AG09309 (cell line): Measurements from ENCODE around the gene TRIM50.
"Not testable (repeated sequence)": the region's sequence is repeated elsewhere in the genome, so short reads cannot be mapped to it uniquely, and the experiment has no call there.

Experiments used
- DNase-seq: peaks from one replicate; pipeline ENCODE4 v3.0.0-alpha.2; 2010; ENCODE audit warnings: low read depth
- H3K4me3 ChIP-seq: 2 replicates; pipeline ENCODE4 v1.5.1; 2011; ENCODE audit warnings: mild to moderate bottlenecking, low read depth, low read length, moderate library complexity; ENCODE audit not compliant: control insufficient read depth
- TF ChIP-seq, protein P1 (sequence below): IDR thresholded peaks from 2 replicates; pipeline ENCODE4 v1.5.1; 2011; ENCODE audit warnings: mild to moderate bottlenecking, low read depth, low read length, inconsistent platforms; ENCODE audit not compliant: insufficient read depth, control insufficient read depth; ENCODE audit errors: missing control alignments

TRIM50 gene

DNA sequence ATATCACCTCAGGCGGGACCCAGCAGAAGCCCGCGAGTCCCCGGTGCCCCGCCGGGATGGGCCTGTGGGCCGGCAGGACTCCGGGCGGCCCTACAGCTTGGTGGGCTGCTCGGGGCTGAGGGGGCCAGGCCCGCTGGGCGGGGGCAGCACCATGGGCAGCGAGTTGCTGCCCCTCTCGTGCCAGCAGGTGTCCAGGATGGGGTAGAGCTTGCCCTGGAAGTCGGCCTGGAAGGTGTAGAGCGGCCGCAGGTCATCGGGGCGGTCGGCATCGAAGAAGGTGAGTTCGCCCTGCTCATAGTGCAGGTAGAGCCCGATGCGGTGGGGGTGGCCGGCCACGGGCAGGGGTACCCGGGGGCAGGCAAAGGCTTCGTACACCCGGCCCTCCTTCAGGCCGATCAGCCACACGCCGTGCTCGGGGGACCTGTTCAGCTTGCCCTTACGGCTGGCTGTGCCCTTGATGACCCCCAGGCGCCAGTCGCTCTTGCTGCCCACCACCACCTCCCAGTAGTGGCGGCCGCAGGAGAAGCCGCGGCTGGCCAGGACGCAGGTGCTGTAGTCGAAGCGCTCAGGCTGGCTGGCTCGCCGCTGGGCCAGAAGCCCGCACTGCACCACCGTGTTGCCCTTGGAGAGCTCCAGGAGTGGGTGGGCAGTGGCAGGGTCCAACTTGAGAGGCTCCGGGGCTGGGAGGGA, 14.9 kb downstream of the TRIM50 start:
- TF ChIP-seq, protein P1, sequence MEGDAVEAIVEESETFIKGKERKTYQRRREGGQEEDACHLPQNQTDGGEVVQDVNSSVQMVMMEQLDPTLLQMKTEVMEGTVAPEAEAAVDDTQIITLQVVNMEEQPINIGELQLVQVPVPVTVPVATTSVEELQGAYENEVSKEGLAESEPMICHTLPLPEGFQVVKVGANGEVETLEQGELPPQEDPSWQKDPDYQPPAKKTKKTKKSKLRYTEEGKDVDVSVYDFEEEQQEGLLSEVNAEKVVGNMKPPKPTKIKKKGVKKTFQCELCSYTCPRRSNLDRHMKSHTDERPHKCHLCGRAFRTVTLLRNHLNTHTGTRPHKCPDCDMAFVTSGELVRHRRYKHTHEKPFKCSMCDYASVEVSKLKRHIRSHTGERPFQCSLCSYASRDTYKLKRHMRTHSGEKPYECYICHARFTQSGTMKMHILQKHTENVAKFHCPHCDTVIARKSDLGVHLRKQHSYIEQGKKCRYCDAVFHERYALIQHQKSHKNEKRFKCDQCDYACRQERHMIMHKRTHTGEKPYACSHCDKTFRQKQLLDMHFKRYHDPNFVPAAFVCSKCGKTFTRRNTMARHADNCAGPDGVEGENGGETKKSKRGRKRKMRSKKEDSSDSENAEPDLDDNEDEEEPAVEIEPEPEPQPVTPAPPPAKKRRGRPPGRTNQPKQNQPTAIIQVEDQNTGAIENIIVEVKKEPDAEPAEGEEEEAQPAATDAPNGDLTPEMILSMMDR: no peak
- no peak overlapping the region for H3K4me3 ChIP-seq
- no peak for DNase-seq

DNA sequence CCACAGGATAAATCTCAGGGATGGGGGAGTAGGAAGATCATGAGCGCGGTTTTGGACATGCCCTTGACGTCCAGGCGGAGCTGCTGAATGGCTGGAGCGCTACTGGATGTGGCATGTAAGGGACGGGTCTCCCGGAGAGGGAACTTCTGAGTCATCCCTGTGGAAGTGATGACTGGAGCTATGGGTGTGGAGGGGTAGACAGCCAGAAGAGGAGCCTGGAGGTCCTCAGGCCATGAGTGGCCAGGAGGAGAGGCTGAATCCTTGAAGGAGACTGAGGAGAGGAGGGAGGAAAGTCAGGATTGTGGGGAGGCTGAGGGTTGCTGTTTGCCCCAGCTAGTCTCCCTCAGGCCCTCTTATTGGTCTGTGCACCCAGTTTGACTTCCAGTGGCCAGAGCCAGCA, 16.5 kb downstream of the TRIM50 start:
- DNase-seq, H3K4me3 ChIP-seq: not testable (repeated sequence)

DNA sequence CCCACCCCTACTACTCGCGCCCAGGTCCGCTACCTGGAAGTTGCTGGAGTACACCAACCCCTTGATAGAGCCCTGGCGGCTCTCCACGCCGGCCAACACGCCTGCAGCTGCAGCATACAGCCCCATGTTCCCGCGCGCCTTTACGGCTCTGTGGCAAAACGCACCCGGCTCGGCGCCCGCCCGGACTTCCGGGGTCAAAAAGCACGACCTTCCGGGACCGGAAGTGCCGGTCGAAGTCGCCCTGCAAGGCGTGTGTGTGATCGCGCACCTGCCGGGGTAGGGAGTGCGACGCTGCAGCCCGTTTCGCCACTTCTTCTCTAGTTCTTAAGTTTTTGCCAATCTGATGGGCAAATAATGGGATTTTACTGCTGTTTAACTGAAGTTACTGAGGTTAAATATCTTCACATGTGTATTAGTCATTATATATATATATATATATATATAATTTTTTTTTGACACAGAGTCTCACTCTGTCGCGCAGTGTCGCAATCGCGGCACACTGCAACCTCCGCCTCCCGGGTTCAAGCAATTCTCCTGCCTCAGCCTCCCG, 19.1 kb downstream of the TRIM50 start, which contains the start of gene NSUN5:
Gene NSUN5 (minus strand): TSS at position 162 of the 550 bp plus-strand sequence. CDS start 36 bp downstream, at position 126.
- DNase-seq: no peak
- TF ChIP-seq, protein P1: no peak
- peak within 1 kb of the TSS; percentile 71 for H3K4me3 ChIP-seq

DNA sequence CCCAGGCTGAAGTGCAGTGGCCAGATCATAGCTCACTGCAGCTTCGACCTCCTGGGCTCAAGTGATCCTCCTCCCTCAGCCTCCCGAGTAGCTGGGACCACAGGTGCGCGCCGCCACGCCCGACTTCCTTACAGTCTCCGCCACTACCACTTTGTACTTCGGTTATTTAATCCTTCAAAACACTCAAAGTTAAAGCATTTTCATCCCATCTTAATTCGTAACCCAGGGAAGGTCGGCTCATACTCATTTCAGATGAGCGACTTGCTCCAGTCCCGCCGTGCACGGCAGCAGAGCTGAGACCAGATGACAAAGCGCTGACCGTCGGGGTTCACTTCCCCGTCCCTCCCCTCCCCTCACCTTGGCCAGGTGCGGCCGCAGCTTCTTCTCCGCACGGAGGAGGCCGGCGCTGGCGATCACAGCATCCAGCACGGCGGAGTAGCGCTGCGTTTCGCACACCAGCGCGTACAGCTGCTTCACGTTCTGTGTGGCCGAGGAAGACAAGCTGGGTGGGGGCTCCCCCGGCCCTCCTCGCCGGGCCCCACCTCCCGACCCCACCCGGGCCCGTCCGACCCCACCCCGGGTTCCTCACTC, 19.7 kb downstream of the TRIM50 start:
- TF ChIP-seq, protein P1: no peak
- H3K4me3 ChIP-seq: peak overlapping the region; percentile 71
- no peak for DNase-seq

DNA sequence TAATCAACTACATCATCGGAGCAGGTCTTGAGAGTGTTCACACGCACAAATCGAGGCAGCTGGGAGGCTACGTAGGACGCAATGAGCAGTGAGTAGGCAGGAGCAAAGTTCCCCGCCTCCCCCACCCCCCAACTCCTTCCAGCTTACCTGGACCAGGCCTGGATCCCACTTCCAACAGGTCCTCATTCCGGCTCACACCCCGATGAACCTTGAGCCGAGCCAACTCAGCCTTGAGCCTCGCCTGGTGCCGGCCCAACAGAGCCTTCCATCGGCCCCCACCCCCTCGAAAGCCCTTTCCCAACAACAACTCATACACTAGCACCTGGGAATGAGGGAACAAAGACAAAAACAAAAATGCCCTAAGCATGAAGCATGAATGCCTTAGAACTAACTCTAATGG, 20.4 kb downstream of the TRIM50 start:
- no peak overlapping the region; the same call in 1 of the 2 replicates for H3K4me3 ChIP-seq
- TF ChIP-seq, protein P1: no peak
- no peak for DNase-seq

DNA sequence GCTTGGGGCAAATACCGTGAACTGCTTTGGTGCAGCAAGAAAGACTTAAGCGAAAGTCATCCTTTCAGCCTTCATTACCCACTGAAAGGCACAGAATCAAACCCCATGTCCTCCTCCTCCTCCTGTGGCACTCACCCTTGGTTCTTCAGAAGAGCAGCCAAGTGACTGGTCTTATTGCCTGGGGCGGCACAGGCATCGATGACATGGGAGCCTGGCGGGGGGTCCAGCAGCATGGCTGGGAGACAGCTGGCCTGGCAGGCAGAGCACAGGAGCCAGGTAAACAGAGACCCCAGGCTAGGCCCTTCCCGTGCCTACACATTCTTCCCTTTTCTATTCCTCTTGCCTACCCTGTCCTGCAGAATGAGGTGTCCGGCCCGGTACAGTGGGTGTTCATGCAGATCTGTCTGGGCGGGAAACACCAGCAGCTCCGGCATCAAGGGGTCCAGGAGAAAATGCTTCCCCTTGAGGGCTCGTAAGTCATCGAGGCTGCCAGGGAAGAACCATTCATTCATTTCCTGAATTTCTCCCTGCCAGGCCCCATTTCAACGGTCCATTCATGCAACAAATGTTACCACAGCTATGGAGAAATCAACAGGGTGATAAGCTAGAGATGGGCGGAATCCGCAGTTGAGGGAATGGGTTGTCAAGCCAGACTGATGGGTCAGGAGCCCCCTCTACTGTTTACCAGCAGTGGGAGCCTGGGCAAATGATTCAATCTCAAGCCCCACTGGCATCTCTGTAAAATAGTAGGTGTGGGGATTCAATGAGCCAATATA, 23.1 kb downstream of the TRIM50 start:
- not testable (repeated sequence) for DNase-seq, H3K4me3 ChIP-seq

DNA sequence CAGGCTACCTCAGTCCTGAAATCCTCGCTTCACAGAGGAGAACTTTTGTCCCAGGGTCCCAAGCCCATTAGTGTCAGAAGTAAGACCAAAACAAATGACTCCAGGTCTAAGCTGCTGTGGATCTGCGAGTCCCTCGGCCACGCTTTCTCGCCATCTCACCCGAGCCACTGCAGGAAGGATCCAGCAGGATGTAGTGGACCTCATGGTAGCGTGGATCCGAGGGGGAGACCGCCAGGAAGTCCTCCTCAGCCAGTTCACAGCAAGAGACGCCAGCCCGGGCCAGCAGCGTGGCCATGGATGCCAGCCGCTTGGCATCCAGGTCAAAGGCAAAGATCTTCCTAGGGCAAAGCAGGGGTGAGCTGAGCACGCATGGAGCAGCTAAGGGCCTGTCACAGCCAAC, 23.8 kb downstream of the TRIM50 start:
- TF ChIP-seq, protein P1: no peak
- no peak overlapping the region for H3K4me3 ChIP-seq

More for the DNA sequence above, 23.8 kb downstream of the TRIM50 start:
- no peak for DNase-seq
